Activated CD8-positive, alpha-beta T cell treated with anti-CD3 and anti-CD28 coated beads, Interleukin-2, amount 10 ng/mL, durations not matched to agents 7 days and 5 days (primary cell): ENCODE measurements around the gene BMP6. TPM values are rescaled to one million over a fixed set of nuclear protein-coding genes. Genes with fewer than 3 reads are reported as not detected.

Source experiments
- ATAC-seq: fragments of 150-1000 bp; cut with Tn5 transposase; one replicate; pipeline ENCODE4 v1.10.0; 2021; ENCODE audit warnings: moderate library complexity
- CTCF ChIA-PET: fragments of 350-600 bp; sonication (Branson Sonifier 250); formaldehyde crosslinking; loops from one replicate; lab custom pipeline; 2021; ENCODE audit warnings: antibody characterized with exemption; lab: Charles Lee
- POLR2A ChIA-PET: fragments of 350-600 bp; sonication (Branson Sonifier 250); formaldehyde crosslinking; loops from one replicate; lab custom pipeline; 2021; ENCODE audit warnings: antibody characterized with exemption; lab: Charles Lee
- DNase-seq: peaks from one replicate; pipeline ENCODE4 v3.0.0-alpha.2; 2020
- H3K27ac Mint-ChIP-seq: one replicate; pipeline ENCODE4 v1.8.0; 2021; ENCODE audit warnings: mild to moderate bottlenecking, mixed read lengths
- H3K27me3 Mint-ChIP-seq: one replicate; pipeline ENCODE4 v1.8.0; 2021; ENCODE audit warnings: low read depth, mixed read lengths
- H3K36me3 Mint-ChIP-seq: one replicate; pipeline ENCODE4 v1.8.0; 2021; ENCODE audit warnings: low read depth, mixed read lengths
- H3K4me1 Mint-ChIP-seq: one replicate; pipeline ENCODE4 v1.8.0; 2021; ENCODE audit warnings: low read depth, mixed read lengths
- H3K4me3 Mint-ChIP-seq: one replicate; pipeline ENCODE4 v1.8.0; 2021; ENCODE audit warnings: mild to moderate bottlenecking, mixed read lengths
- H3K9me3 Mint-ChIP-seq: one replicate; pipeline ENCODE4 v1.8.0; 2022; ENCODE audit warnings: mixed read lengths; ENCODE audit not compliant: insufficient read depth
- total RNA-seq, 2 experiments: library from RNA; stranded (reverse); gene quantifications; one replicate each; pipeline ENCODE4 v1.2.3, GENCODE V29; 2021

BMP6 gene
- total RNA-seq, 2 experiments from 2014 or later: not detected

DNA sequence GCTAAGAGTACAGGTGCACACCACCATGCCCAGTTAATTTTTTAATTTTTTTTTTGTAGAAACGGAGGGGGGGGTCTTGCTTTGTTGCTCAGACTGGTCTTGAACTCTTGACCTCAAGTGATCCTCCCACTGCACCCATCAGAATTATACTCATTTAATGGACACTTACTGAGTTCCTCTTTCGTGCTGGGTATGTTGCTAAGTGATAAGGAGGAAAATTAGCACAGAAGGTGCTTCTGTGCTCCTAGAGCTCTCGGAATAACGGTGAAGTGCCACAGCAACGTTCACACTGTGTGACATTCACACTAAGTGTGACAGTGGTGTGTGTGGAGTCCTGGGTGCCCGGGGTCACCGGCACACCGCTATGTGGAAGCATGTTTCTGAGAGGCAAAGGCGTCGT is 32.1 kb upstream of the BMP6 start:
- H3K4me1 Mint-ChIP-seq: no peaks in the 10 kb centered on the region
- ATAC-seq (no peak), DNase-seq (no peak)
- H3K36me3 Mint-ChIP-seq: no peaks in the 10 kb centered on the region
- H3K27me3 Mint-ChIP-seq: peaks cover 12% of the 10 kb centered on the region
- CTCF ChIA-PET: no interaction called here
- H3K4me3 Mint-ChIP-seq: no peak overlapping the region
- H3K27ac Mint-ChIP-seq: no peak overlapping the region
- H3K9me3 Mint-ChIP-seq: no peaks in the 10 kb centered on the region
- POLR2A ChIA-PET: no interaction called here

DNA sequence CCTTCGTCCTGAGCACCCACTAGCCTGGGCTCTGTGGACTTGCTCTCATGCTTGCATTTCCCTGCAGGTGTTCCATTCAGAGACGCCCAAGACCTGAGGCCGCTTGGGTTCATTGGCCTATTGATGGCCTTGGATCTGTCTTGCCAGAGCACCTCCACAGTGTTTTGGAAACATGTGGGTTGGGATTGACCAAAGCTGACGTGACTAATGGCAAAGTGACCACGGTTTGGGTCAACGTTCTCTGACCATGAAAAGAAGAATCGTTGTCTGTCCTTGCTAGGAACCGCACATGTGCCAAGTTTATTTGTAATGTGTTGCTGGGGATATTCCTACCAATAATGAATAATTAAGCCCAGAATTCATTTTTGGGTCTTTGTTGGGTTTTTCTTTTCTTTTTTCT is 29.8 kb upstream of the BMP6 start:
- Mint-ChIP-seq H3K27me3 (peaks cover 12% of the 10 kb centered on the region), H3K4me3 (no peak overlapping the region), H3K4me1 (no peaks in the 10 kb centered on the region), H3K36me3 (no peaks in the 10 kb centered on the region), H3K27ac (no peak overlapping the region), H3K9me3 (no peaks in the 10 kb centered on the region)
- no peak for ATAC-seq
- CTCF ChIA-PET: no interaction called here
- POLR2A ChIA-PET: interaction anchor here (0.6 kb wide), 1 partner anchor 152 kb away, joined by 3 read pairs; no protein-coding TSS in a partner anchor
- no peak for DNase-seq

GRCh38 chr6:7697432-7697819 is 28.5 kb upstream of the BMP6 start:
- Mint-ChIP-seq H3K4me1 (no peaks in the 10 kb centered on the region), H3K27me3 (peaks cover 12% of the 10 kb centered on the region), H3K27ac (no peak overlapping the region), H3K36me3 (no peaks in the 10 kb centered on the region), H3K9me3 (no peaks in the 10 kb centered on the region), H3K4me3 (no peak overlapping the region)
- CTCF ChIA-PET: no interaction called here
- POLR2A ChIA-PET: no interaction called here
- DNase-seq (no peak), ATAC-seq (no peak)

DNA sequence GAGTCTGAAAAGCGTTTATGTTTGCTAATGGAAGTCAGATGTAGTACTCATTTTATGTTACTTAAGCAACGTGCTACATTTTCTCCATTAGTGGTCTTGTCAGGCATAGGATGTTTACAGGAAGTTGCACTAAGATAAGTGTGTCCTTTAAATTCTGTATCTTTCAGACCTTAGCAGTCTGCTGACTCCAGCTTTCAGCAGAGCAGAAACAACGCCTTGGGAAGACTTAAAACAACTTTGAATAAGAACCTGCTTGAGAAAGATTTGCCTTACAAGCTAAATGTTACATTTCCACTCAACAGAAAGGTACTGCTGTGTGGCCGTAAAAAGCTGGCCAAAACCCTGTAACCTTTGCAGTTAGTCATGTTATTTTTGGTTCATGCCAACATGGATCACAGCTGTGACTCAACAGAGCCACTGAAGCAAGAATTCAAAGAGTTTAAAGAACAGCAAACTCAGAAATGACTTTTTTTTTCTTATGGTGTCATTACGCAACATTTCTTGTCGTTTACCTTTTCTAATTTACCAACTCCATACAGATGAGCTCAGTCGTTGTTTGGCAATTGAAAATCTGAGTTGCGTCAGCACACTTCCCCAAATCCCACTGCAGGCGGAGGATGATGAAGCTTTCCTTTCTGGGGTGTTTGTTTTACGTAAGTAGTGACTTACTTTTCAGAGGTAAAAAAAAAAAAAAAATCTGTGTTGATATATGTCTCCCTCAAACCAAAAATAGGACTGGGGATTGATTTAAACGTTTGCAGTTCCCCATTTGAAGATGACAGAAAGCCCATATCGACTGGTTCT is 27.9 kb upstream of the BMP6 start:
- ChIA-PET POLR2A (no interaction called here), CTCF (interaction anchor here (0.7 kb wide), 1 partner anchor 27 kb away, joined by 3 read pairs; no protein-coding TSS in a partner anchor)
- H3K4me3 Mint-ChIP-seq: no peak overlapping the region
- ATAC-seq (no peak), DNase-seq (no peak)
- H3K9me3 Mint-ChIP-seq: no peaks in the 10 kb centered on the region
- no peaks in the 10 kb centered on the region for H3K36me3 Mint-ChIP-seq
- no peaks in the 10 kb centered on the region for H3K4me1 Mint-ChIP-seq
- no peak overlapping the region for H3K27ac Mint-ChIP-seq
- H3K27me3 Mint-ChIP-seq: peaks cover 12% of the 10 kb centered on the region

DNA sequence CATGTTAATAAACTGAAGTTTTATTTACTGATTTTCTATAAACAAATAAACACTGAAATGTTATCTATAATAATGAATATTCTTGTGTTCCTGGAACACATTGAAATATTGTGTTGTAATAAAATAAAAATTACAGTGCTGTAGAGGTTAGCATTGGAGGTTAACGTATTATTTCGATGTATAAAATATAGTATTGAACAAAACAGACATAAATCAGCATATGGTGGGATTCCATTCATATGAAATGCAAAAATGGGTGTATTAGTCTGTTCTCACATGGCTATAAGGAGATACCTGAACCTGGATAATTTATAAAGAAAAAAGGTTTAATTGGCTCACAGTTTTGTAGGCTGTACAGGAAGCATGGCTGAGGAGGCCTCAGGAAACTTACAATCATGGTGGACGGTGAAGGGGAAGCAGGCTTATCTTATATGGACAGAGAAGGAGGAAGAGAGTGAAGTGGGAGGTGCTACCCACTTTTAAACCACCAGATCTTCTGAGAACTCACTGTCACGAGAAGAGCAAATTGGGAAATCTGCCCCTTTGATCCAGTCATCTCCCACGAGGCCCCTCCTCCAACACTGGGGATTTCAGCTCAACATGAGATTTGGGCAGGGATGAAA is 24.6 kb upstream of the BMP6 start:
- CTCF ChIA-PET: no interaction called here
- ATAC-seq: no peak
- no peak overlapping the region for H3K4me3 Mint-ChIP-seq
- no peaks in the 10 kb centered on the region for H3K9me3 Mint-ChIP-seq
- no peak overlapping the region for H3K27ac Mint-ChIP-seq
- DNase-seq: no peak
- H3K4me1 Mint-ChIP-seq: no peaks in the 10 kb centered on the region
- peaks cover 17% of the 10 kb centered on the region for H3K27me3 Mint-ChIP-seq
- POLR2A ChIA-PET: no interaction called here
- H3K36me3 Mint-ChIP-seq: no peaks in the 10 kb centered on the region

- Mint-ChIP-seq H3K4me1 (no peaks in the 10 kb centered on the region), H3K36me3 (no peaks in the 10 kb centered on the region), H3K9me3 (no peaks in the 10 kb centered on the region), H3K27me3 (peaks cover 13% of the 10 kb centered on the region), H3K27ac (no peak overlapping the region), H3K4me3 (no peak overlapping the region)
- CTCF ChIA-PET: no interaction called here
- DNase-seq (no peak), ATAC-seq (no peak)
- POLR2A ChIA-PET: no interaction called here
Observed at GRCh38 chr6:7703148-7703680, 22.7 kb upstream of the BMP6 start.

DNA sequence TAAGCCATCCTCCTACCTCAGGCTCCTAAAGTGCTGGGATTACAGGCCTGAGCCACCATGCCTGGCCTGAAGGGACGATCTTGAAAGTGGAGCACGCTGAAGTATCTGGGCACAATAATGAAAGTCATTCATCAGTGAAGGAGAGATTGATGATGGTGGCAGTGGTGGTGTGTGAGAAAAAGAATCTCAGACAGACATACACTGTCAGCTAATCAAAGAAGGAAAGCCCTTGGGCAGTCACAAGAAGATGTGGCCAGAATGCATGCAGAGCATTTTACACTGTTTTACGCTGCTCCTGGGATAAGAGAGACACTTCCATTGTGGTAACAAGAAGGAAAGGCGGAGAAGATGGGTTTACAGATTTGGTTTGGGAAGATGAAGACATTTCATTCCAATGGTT is 20.4 kb upstream of the BMP6 start:
- Mint-ChIP-seq H3K27ac (no peak overlapping the region), H3K27me3 (peaks cover 5% of the 10 kb centered on the region), H3K9me3 (no peaks in the 10 kb centered on the region), H3K36me3 (no peaks in the 10 kb centered on the region), H3K4me3 (no peak overlapping the region), H3K4me1 (no peaks in the 10 kb centered on the region)
- ChIA-PET CTCF (no interaction called here), POLR2A (no interaction called here)
- ATAC-seq (no peak), DNase-seq (no peak)

GRCh38 chr6:7706269-7706668 is 19.6 kb upstream of the BMP6 start:
- peaks cover 5% of the 10 kb centered on the region for H3K27me3 Mint-ChIP-seq
- ChIA-PET POLR2A (no interaction called here), CTCF (no interaction called here)
- no peak overlapping the region for H3K4me3 Mint-ChIP-seq
- ATAC-seq (no peak), DNase-seq (no peak)
- no peak overlapping the region for H3K27ac Mint-ChIP-seq
- H3K4me1 Mint-ChIP-seq: no peaks in the 10 kb centered on the region
- no peaks in the 10 kb centered on the region for H3K9me3 Mint-ChIP-seq
- H3K36me3 Mint-ChIP-seq: no peaks in the 10 kb centered on the region

GRCh38 chr6:7707787-7708186 is 18.1 kb upstream of the BMP6 start:
- DNase-seq (no peak), ATAC-seq (no peak)
- ChIA-PET POLR2A (no interaction called here), CTCF (no interaction called here)
- Mint-ChIP-seq H3K9me3 (no peaks in the 10 kb centered on the region), H3K27ac (no peak overlapping the region), H3K27me3 (peaks cover 7% of the 10 kb centered on the region), H3K4me3 (no peak overlapping the region), H3K36me3 (no peaks in the 10 kb centered on the region), H3K4me1 (no peaks in the 10 kb centered on the region)

- H3K4me3 Mint-ChIP-seq: no peak overlapping the region
- H3K9me3 Mint-ChIP-seq: no peaks in the 10 kb centered on the region
- DNase-seq: no peak
- CTCF ChIA-PET: interaction anchor here (1.0 kb wide), 1 partner anchor 52 kb away, joined by 3 read pairs; no protein-coding TSS in a partner anchor
- no peak for ATAC-seq
- POLR2A ChIA-PET: no interaction called here
- H3K27me3 Mint-ChIP-seq: peaks cover 42% of the 10 kb centered on the region
- H3K36me3 Mint-ChIP-seq: no peaks in the 10 kb centered on the region
- H3K4me1 Mint-ChIP-seq: no peaks in the 10 kb centered on the region
- no peak overlapping the region for H3K27ac Mint-ChIP-seq
Observed at GRCh38 chr6:7719364-7719850, 6.5 kb upstream of the BMP6 start.

GRCh38 chr6:7720346-7720745 is 5.6 kb upstream of the BMP6 start:
- Mint-ChIP-seq H3K9me3 (no peaks in the 10 kb centered on the region), H3K4me3 (no peak overlapping the region), H3K4me1 (peaks cover under 1% of the 10 kb centered on the region), H3K36me3 (no peaks in the 10 kb centered on the region), H3K27me3 (peaks cover 48% of the 10 kb centered on the region), H3K27ac (no peak overlapping the region)
- ChIA-PET CTCF (no interaction called here), POLR2A (no interaction called here)
- ATAC-seq: no peak
- no peak for DNase-seq

- H3K27me3 Mint-ChIP-seq: peaks cover 49% of the 10 kb centered on the region
Observed at GRCh38 chr6:7721649-7722048, 4.2 kb upstream of the BMP6 start.

More at GRCh38 chr6:7721649-7722048, 4.2 kb upstream of the BMP6 start:
- no peaks in the 10 kb centered on the region for H3K36me3 Mint-ChIP-seq
- no peaks in the 10 kb centered on the region for H3K9me3 Mint-ChIP-seq
- peaks cover 10% of the 10 kb centered on the region for H3K4me1 Mint-ChIP-seq
- DNase-seq (no peak), ATAC-seq (no peak)
- ChIA-PET POLR2A (no interaction called here), CTCF (interaction anchor here (0.7 to 6.4 kb wide), 8 partner anchors 8 to 498 kb away, joined by 3 to 63 read pairs (median 5); partner anchors contain the start of gene EEF1E1)
- no peak overlapping the region for H3K27ac Mint-ChIP-seq
- H3K4me3 Mint-ChIP-seq: no peak overlapping the region
